Activated naive CD8-positive, alpha-beta T cell treated with anti-CD3 and anti-CD28 coated beads for 36 hours (primary cell): ENCODE measurements around the gene IFNG-AS1. TPM values are rescaled to one million over a fixed set of nuclear protein-coding genes. Genes with fewer than 3 reads are reported as not detected.
A peak's percentile ranks its signal among the peaks of the same experiment; 100 is the strongest.

ENCODE experiments used
- DNase-seq: peaks from one replicate; pipeline ENCODE4 v3.0.0; 2021
- H3K27ac Mint-ChIP-seq: one replicate; pipeline ENCODE4 v1.8.0; 2022; ENCODE audit warnings: mild to moderate bottlenecking, moderate library complexity, mixed read lengths
- H3K27me3 Mint-ChIP-seq: one replicate; pipeline ENCODE4 v1.8.0; 2022; ENCODE audit warnings: mild to moderate bottlenecking, mixed read lengths
- H3K36me3 Mint-ChIP-seq: one replicate; pipeline ENCODE4 v1.8.0; 2021; ENCODE audit warnings: mild to moderate bottlenecking, mixed read lengths
- H3K4me1 Mint-ChIP-seq: one replicate; pipeline ENCODE4 v1.8.0; 2021; ENCODE audit warnings: mixed read lengths
- H3K4me3 Mint-ChIP-seq: one replicate; pipeline ENCODE4 v1.8.0; 2022; ENCODE audit warnings: mild to moderate bottlenecking, moderate library complexity, mixed read lengths
- H3K9me3 Mint-ChIP-seq: one replicate; pipeline ENCODE4 v1.8.0; 2022; ENCODE audit warnings: mixed read lengths
- total RNA-seq, 2 experiments: library from RNA; stranded (reverse); gene quantifications; one replicate each; pipeline ENCODE4 v1.2.3, GENCODE V29; 2021

Gene IFNG-AS1
- not detected for total RNA-seq

- no peak for DNase-seq
- no peaks in the 10 kb centered on the region for H3K27me3 Mint-ChIP-seq
- peaks cover 5% of the 10 kb centered on the region for H3K9me3 Mint-ChIP-seq
- H3K4me3 Mint-ChIP-seq, result peak within 1 kb of the TSS; percentile 50
- peaks cover 4% of the 10 kb centered on the region for H3K36me3 Mint-ChIP-seq
- peak within 1 kb of the TSS; percentile 67 for H3K27ac Mint-ChIP-seq
- H3K4me1 Mint-ChIP-seq, result peaks cover 28% of the 10 kb centered on the region
Observed at GRCh38 chr12:67989184-67989920, at the start of gene IFNG-AS1. IFNG-AS1 (plus strand) TSS chr12:67989447.

GRCh38 chr12:67939611-67940010 is 49.6 kb upstream of the IFNG-AS1 start:
- H3K27ac Mint-ChIP-seq, result no peak overlapping the region
- H3K36me3 Mint-ChIP-seq, result no peaks in the 10 kb centered on the region
- no peaks in the 10 kb centered on the region for H3K9me3 Mint-ChIP-seq
- no peak for DNase-seq
- peaks cover 2% of the 10 kb centered on the region for H3K4me1 Mint-ChIP-seq
- H3K27me3 Mint-ChIP-seq, result no peaks in the 10 kb centered on the region
- no peak overlapping the region for H3K4me3 Mint-ChIP-seq

- H3K27ac Mint-ChIP-seq, result no peak overlapping the region
- DNase-seq, result no peak
- H3K4me3 Mint-ChIP-seq, result no peak overlapping the region
- no peaks in the 10 kb centered on the region for H3K27me3 Mint-ChIP-seq
- H3K9me3 Mint-ChIP-seq, result no peaks in the 10 kb centered on the region
- H3K4me1 Mint-ChIP-seq, result peaks cover 2% of the 10 kb centered on the region
- no peaks in the 10 kb centered on the region for H3K36me3 Mint-ChIP-seq
Observed at GRCh38 chr12:67940780-67941243, 48.4 kb upstream of the IFNG-AS1 start.

- no peak for DNase-seq
- H3K36me3 Mint-ChIP-seq, result no peaks in the 10 kb centered on the region
- peaks cover 1% of the 10 kb centered on the region for H3K4me1 Mint-ChIP-seq
- no peaks in the 10 kb centered on the region for H3K9me3 Mint-ChIP-seq
- H3K4me3 Mint-ChIP-seq, result no peak overlapping the region
- no peak overlapping the region for H3K27ac Mint-ChIP-seq
- no peaks in the 10 kb centered on the region for H3K27me3 Mint-ChIP-seq
Observed at GRCh38 chr12:67942724-67943123, 46.5 kb upstream of the IFNG-AS1 start.

- Mint-ChIP-seq H3K36me3 (no peaks in the 10 kb centered on the region), H3K9me3 (no peaks in the 10 kb centered on the region), H3K4me1 (no peaks in the 10 kb centered on the region), H3K4me3 (no peak overlapping the region), H3K27ac (no peak overlapping the region), H3K27me3 (no peaks in the 10 kb centered on the region)
- DNase-seq, result peak; percentile 21
Observed at GRCh38 chr12:67943141-67943892, 45.9 kb upstream of the IFNG-AS1 start.

- Mint-ChIP-seq H3K9me3 (no peaks in the 10 kb centered on the region), H3K4me3 (no peak overlapping the region), H3K27ac (no peak overlapping the region), H3K36me3 (no peaks in the 10 kb centered on the region), H3K4me1 (no peaks in the 10 kb centered on the region), H3K27me3 (no peaks in the 10 kb centered on the region)
- DNase-seq, result no peak
Observed at GRCh38 chr12:67944093-67944492, 45.2 kb upstream of the IFNG-AS1 start.

GRCh38 chr12:67952787-67953186 is 36.5 kb upstream of the IFNG-AS1 start:
- DNase-seq, result no peak
- no peaks in the 10 kb centered on the region for H3K36me3 Mint-ChIP-seq
- H3K4me1 Mint-ChIP-seq, result no peaks in the 10 kb centered on the region
- H3K27me3 Mint-ChIP-seq, result no peaks in the 10 kb centered on the region
- no peak overlapping the region for H3K4me3 Mint-ChIP-seq
- no peaks in the 10 kb centered on the region for H3K9me3 Mint-ChIP-seq
- H3K27ac Mint-ChIP-seq, result no peak overlapping the region

GRCh38 chr12:67957383-67957782 is 31.9 kb upstream of the IFNG-AS1 start:
- DNase-seq, result no peak
- Mint-ChIP-seq H3K27ac (no peak overlapping the region), H3K4me1 (no peaks in the 10 kb centered on the region), H3K36me3 (no peaks in the 10 kb centered on the region), H3K9me3 (no peaks in the 10 kb centered on the region), H3K27me3 (no peaks in the 10 kb centered on the region), H3K4me3 (no peak overlapping the region)

GRCh38 chr12:67958187-67958586 is 31.1 kb upstream of the IFNG-AS1 start:
- Mint-ChIP-seq H3K36me3 (no peaks in the 10 kb centered on the region), H3K9me3 (no peaks in the 10 kb centered on the region), H3K4me1 (no peaks in the 10 kb centered on the region), H3K27me3 (no peaks in the 10 kb centered on the region), H3K4me3 (no peak overlapping the region), H3K27ac (no peak overlapping the region)
- DNase-seq, result no peak

- H3K9me3 Mint-ChIP-seq, result no peaks in the 10 kb centered on the region
- H3K4me3 Mint-ChIP-seq, result no peak overlapping the region
- no peaks in the 10 kb centered on the region for H3K4me1 Mint-ChIP-seq
- no peak overlapping the region for H3K27ac Mint-ChIP-seq
- DNase-seq, result no peak
- no peaks in the 10 kb centered on the region for H3K27me3 Mint-ChIP-seq
- no peaks in the 10 kb centered on the region for H3K36me3 Mint-ChIP-seq
Observed at GRCh38 chr12:67964456-67964855, 24.8 kb upstream of the IFNG-AS1 start.

- Mint-ChIP-seq H3K4me3 (no peak overlapping the region), H3K9me3 (no peaks in the 10 kb centered on the region), H3K4me1 (no peaks in the 10 kb centered on the region), H3K27ac (no peak overlapping the region), H3K36me3 (no peaks in the 10 kb centered on the region), H3K27me3 (no peaks in the 10 kb centered on the region)
- no peak for DNase-seq
Observed at GRCh38 chr12:67966560-67966959, 22.7 kb upstream of the IFNG-AS1 start.

- Mint-ChIP-seq H3K36me3 (no peaks in the 10 kb centered on the region), H3K4me3 (no peak overlapping the region), H3K4me1 (no peaks in the 10 kb centered on the region), H3K9me3 (no peaks in the 10 kb centered on the region), H3K27me3 (no peaks in the 10 kb centered on the region), H3K27ac (no peak overlapping the region)
- no peak for DNase-seq
Observed at GRCh38 chr12:67968321-67968720, 20.9 kb upstream of the IFNG-AS1 start.

GRCh38 chr12:67968725-67969124 is 20.5 kb upstream of the IFNG-AS1 start:
- H3K36me3 Mint-ChIP-seq, result no peaks in the 10 kb centered on the region
- H3K4me1 Mint-ChIP-seq, result no peaks in the 10 kb centered on the region
- no peak overlapping the region for H3K27ac Mint-ChIP-seq
- no peaks in the 10 kb centered on the region for H3K9me3 Mint-ChIP-seq
- no peak overlapping the region for H3K4me3 Mint-ChIP-seq
- H3K27me3 Mint-ChIP-seq, result no peaks in the 10 kb centered on the region
- no peak for DNase-seq

GRCh38 chr12:67969134-67969802 is 20.0 kb upstream of the IFNG-AS1 start:
- Mint-ChIP-seq H3K27ac (no peak overlapping the region), H3K4me3 (no peak overlapping the region), H3K4me1 (no peaks in the 10 kb centered on the region), H3K27me3 (no peaks in the 10 kb centered on the region), H3K9me3 (no peaks in the 10 kb centered on the region), H3K36me3 (no peaks in the 10 kb centered on the region)
- DNase-seq, result no peak

GRCh38 chr12:67977668-67978067 is 11.6 kb upstream of the IFNG-AS1 start:
- Mint-ChIP-seq H3K9me3 (peaks cover 3% of the 10 kb centered on the region), H3K4me3 (no peak overlapping the region), H3K4me1 (no peaks in the 10 kb centered on the region), H3K36me3 (no peaks in the 10 kb centered on the region), H3K27ac (no peak overlapping the region), H3K27me3 (no peaks in the 10 kb centered on the region)
- no peak for DNase-seq
